GM23338 (cell line): ENCODE measurements around the gene NTN1. TPM values are rescaled to one million over a fixed set of nuclear protein-coding genes. Genes with fewer than 3 reads are reported as not detected.

Experiments used
- ATAC-seq: fragments of 200-7000 bp; cut with Tn5 transposase; 3 replicates; pipeline ENCODE4 v1.9.1; 2020
- DNase-seq: peaks from one replicate; pipeline ENCODE4 v3.0.0-alpha.2; 2015; ENCODE audit warnings: low spot score
- H2AFZ ChIP-seq: fragments of 200-600 bp; sonication (generic); 2 replicates; pipeline ENCODE4 v1.8.0; 2016; ENCODE audit warnings: antibody characterized with exemption, mild to moderate bottlenecking, moderate library complexity
- H3F3A ChIP-seq: fragments of 200-600 bp; sonication (generic); replicated peaks from 2 replicates; pipeline ENCODE4 v1.8.0; 2017; ENCODE audit warnings: antibody characterized with exemption, mixed run types, low read depth
- H3K27ac ChIP-seq: fragments of 200-600 bp; sonication (generic); 2 replicates; pipeline ENCODE4 v1.6.1; 2016; ENCODE audit warnings: low read depth
- H3K27me3 ChIP-seq: fragments of 200-600 bp; sonication (generic); 2 replicates; pipeline ENCODE4 v1.8.0; 2016; ENCODE audit warnings: mild to moderate bottlenecking, mixed run types, moderate library complexity; ENCODE audit not compliant: insufficient read depth
- H3K36me3 ChIP-seq: fragments of 200-600 bp; sonication (generic); 2 replicates; pipeline ENCODE4 v1.8.0; 2016; ENCODE audit warnings: mild to moderate bottlenecking; ENCODE audit not compliant: insufficient read depth
- H3K4me1 ChIP-seq: fragments of 200-600 bp; sonication (generic); 2 replicates; pipeline ENCODE4 v1.8.0; 2016; ENCODE audit warnings: mild to moderate bottlenecking, moderate library complexity; ENCODE audit not compliant: insufficient read depth
- H3K4me2 ChIP-seq: fragments of 200-600 bp; sonication (generic); 2 replicates; pipeline ENCODE4 v1.7.1; 2017; ENCODE audit warnings: mixed run types
- H3K4me3 ChIP-seq: fragments of 200-600 bp; sonication (generic); 2 replicates; pipeline ENCODE4 v1.6.1; 2016; ENCODE audit warnings: mixed run types
- H3K79me2 ChIP-seq: fragments of 200-600 bp; sonication (generic); replicated peaks from 2 replicates; pipeline ENCODE4 v1.8.0; 2017; ENCODE audit warnings: mild to moderate bottlenecking; ENCODE audit not compliant: insufficient read depth
- H3K9me2 ChIP-seq: fragments of 200-600 bp; sonication (generic); 2 replicates; pipeline ENCODE4 v1.8.0; 2017; ENCODE audit not compliant: insufficient read depth
- H4K20me1 ChIP-seq: fragments of 200-600 bp; sonication (generic); replicated peaks from 2 replicates; pipeline ENCODE4 v1.8.0; 2017; ENCODE audit warnings: mild to moderate bottlenecking; ENCODE audit not compliant: insufficient read depth
- H3K27ac Mint-ChIP-seq: 2 replicates; pipeline ENCODE4 v1.8.0; 2020; ENCODE audit warnings: inconsistent platforms, mild to moderate bottlenecking, moderate library complexity, mixed read lengths
- H3K27me3 Mint-ChIP-seq: 3 replicates; pipeline ENCODE4 v1.8.0; 2022; ENCODE audit warnings: low read depth, mild to moderate bottlenecking, moderate library complexity, mixed read lengths, inconsistent platforms; ENCODE audit not compliant: insufficient read depth, poor library complexity
- H3K36me3 Mint-ChIP-seq: 3 replicates; pipeline ENCODE4 v1.8.0; 2021; ENCODE audit warnings: low read depth, mild to moderate bottlenecking, inconsistent platforms, moderate library complexity, mixed read lengths
- H3K4me1 Mint-ChIP-seq: 3 replicates; pipeline ENCODE4 v1.8.0; 2020; ENCODE audit warnings: mild to moderate bottlenecking, inconsistent platforms, mixed read lengths
- H3K4me3 Mint-ChIP-seq: 3 replicates; pipeline ENCODE4 v1.8.0; 2021; ENCODE audit warnings: moderate library complexity, mild to moderate bottlenecking, inconsistent platforms, mixed read lengths
- H3K9me3 Mint-ChIP-seq: 3 replicates; pipeline ENCODE4 v1.8.0; 2020; ENCODE audit warnings: moderate library complexity, mild to moderate bottlenecking, inconsistent platforms, mixed read lengths
- CREB1 ChIP-seq: fragments of 250-450 bp; sonication (Bioruptor Pico); IDR thresholded peaks from 2 replicates; pipeline ENCODE4 v1.5.0; 2020; ENCODE audit warnings: low read depth, mild to moderate bottlenecking, moderate library complexity
- CTCF ChIP-seq, 2 experiments: fragments of 200-600 bp in 1 of 2; sonication (generic) in 1 of 2; conservative IDR thresholded peaks; 2 replicates each; pipeline versions ENCODE4 v1.5.1 to v1.6.1; 2016 to 2017; ENCODE audit warnings: antibody characterized with exemption in 2 of 2, low read depth in 2 of 2, mild to moderate bottlenecking in 2 of 2, moderate library complexity in 1 of 2
- EZH2 ChIP-seq: fragments of 200-600 bp; sonication (generic); IDR thresholded peaks from one replicate; pipeline ENCODE4 v1.8.0; 2017; ENCODE audit warnings: antibody characterized with exemption, mild to moderate bottlenecking, low read depth; ENCODE audit not compliant: unreplicated experiment
- EZH2phosphoT487 ChIP-seq: fragments of 200-600 bp; sonication (generic); IDR thresholded peaks from one replicate; pipeline ENCODE4 v1.8.1; 2018; ENCODE audit warnings: antibody characterized with exemption; ENCODE audit not compliant: unreplicated experiment
- NANOG ChIP-seq: IDR thresholded peaks from 2 replicates; pipeline ENCODE4 v1.6.1; 2016; ENCODE audit warnings: antibody characterized with exemption, borderline replicate concordance
- STAT1 ChIP-seq: IDR thresholded peaks from one replicate; pipeline ENCODE4 v1.6.1; 2016; ENCODE audit warnings: antibody characterized with exemption; ENCODE audit not compliant: unreplicated experiment
- ZNF114 ChIP-seq: fragments of 250-450 bp; sonication (Bioruptor Pico); IDR thresholded peaks from 2 replicates; pipeline ENCODE4 v1.5.0; 2020; ENCODE audit warnings: mild to moderate bottlenecking, moderate library complexity
- ZNF462 ChIP-seq: fragments of 250-450 bp; sonication (Bioruptor Pico); IDR thresholded peaks from 2 replicates; pipeline ENCODE4 v1.5.0; 2020; ENCODE audit warnings: mild to moderate bottlenecking, moderate library complexity
- polyA plus RNA-seq: library from polyadenylated mRNA; unstranded; fragments of >200 nt; fragmentation: Nextera tagmentation; extraction: Ambion mirVana; gene quantifications from 2 replicates; pipeline ENCODE4 v1.2.1, GENCODE V29; 2016
- total RNA-seq: library from RNA; depleted of rRNA; stranded (reverse); fragments of >200 nt; shearing (Covaris generic); gene quantifications from 2 replicates; pipeline ENCODE4 v1.2.3, GENCODE V29; 2014

The NTN1 gene
- total and polyA plus RNA-seq, 2 experiments from 2014 or later, result 0.57 to 2.6 TPM

GRCh38 chr17:9225305-9226101 is 204.2 kb downstream of the NTN1 start:
- Mint-ChIP-seq H3K27ac (no peak overlapping the region), H3K36me3 (no peaks in the 10 kb centered on the region), H3K27me3 (peaks cover 14% of the 10 kb centered on the region), H3K4me1 (peaks cover 9% of the 10 kb centered on the region), H3K4me3 (no peak overlapping the region), H3K9me3 (no peaks in the 10 kb centered on the region)
- no peak overlapping the region for H2AFZ ChIP-seq
- H3K27ac ChIP-seq, result no peak overlapping the region
- no peaks in the 10 kb centered on the region for H3K9me2 ChIP-seq
- ATAC-seq (peak; percentile 69), DNase-seq (peak; percentile 49)
- TF ChIP-seq CTCF (conservative IDR thresholded peaks at IDR 0.05; ENCODE audit: low read depth in 2 of 2), result peak; percentile 26 to 32; a peak in 1 of 4 replicates
- TF ChIP-seq EZH2phosphoT487, result no peak
- H3K4me3 ChIP-seq, result no peak overlapping the region
- no peaks in the 10 kb centered on the region; the same call in 1 of the 2 replicates for H3K4me1 ChIP-seq
- H3F3A ChIP-seq, result no peaks in the 10 kb centered on the region
- H3K27me3 ChIP-seq, result no peaks in the 10 kb centered on the region
- no peak overlapping the region for H3K4me2 ChIP-seq
- H4K20me1 ChIP-seq, result no peaks in the 10 kb centered on the region
- no peaks in the 10 kb centered on the region for H3K79me2 ChIP-seq
- H3K36me3 ChIP-seq, result no peaks in the 10 kb centered on the region

- ATAC-seq, result no peak
- no peak overlapping the region for H3K27ac ChIP-seq
- H3K4me3 Mint-ChIP-seq, result no peak overlapping the region
Measured at GRCh38 chr17:9226130-9226793, 205.0 kb downstream of the NTN1 start.

More at GRCh38 chr17:9226130-9226793, 205.0 kb downstream of the NTN1 start:
- no peak for DNase-seq
- H2AFZ ChIP-seq, result no peak overlapping the region
- no peak overlapping the region for H3K4me2 ChIP-seq
- Mint-ChIP-seq H3K4me1 (peaks cover 3% of the 10 kb centered on the region), H3K27ac (no peak overlapping the region), H3K36me3 (no peaks in the 10 kb centered on the region), H3K27me3 (peaks cover 12% of the 10 kb centered on the region), H3K9me3 (no peaks in the 10 kb centered on the region)
- no peak overlapping the region for H3K4me3 ChIP-seq
- no peaks in the 10 kb centered on the region for H3K9me2 ChIP-seq
- H3K27me3 ChIP-seq, result no peaks in the 10 kb centered on the region
- H4K20me1 ChIP-seq, result no peaks in the 10 kb centered on the region
- H3K79me2 ChIP-seq, result no peaks in the 10 kb centered on the region
- H3K4me1 ChIP-seq, result no peaks in the 10 kb centered on the region; the same call in 1 of the 2 replicates
- H3F3A ChIP-seq, result no peaks in the 10 kb centered on the region
- no peaks in the 10 kb centered on the region for H3K36me3 ChIP-seq
- TF ChIP-seq NANOG (no peak), ZNF114 (CRISPR knock-in tag) (no peak), CTCF (conservative IDR thresholded peaks at IDR 0.05; ENCODE audit: low read depth in 2 of 2) (no peak), ZNF462 (no peak), EZH2 (no peak), STAT1 (no peak), CREB1 (CRISPR knock-in tag) (no peak)
